Prostate gland (tissue), 2 donors: ENCODE data around the gene PDE9A. TPM values are rescaled to one million over a fixed set of nuclear protein-coding genes. Genes with fewer than 3 reads are reported as not detected.

ENCODE experiments used
- DNase-seq: peaks from one replicate; pipeline ENCODE4 v3.0.0-alpha.2; 2019; ENCODE audit warnings: low spot score
- H3K27ac ChIP-seq, 2 donors: fragments of 200-600 bp; sonication (generic); 2 replicates each; pipeline ENCODE4 v1.5.1; 2017 to 2019
- H3K27me3 ChIP-seq: fragments of 200-600 bp; sonication (generic); replicated peaks from 2 replicates; pipeline ENCODE4 v1.5.1; 2019; ENCODE audit not compliant: insufficient read depth
- H3K36me3 ChIP-seq, 2 donors: fragments of 200-600 bp; sonication (generic); 1 replicate in 1 of 2; 2 replicates in 1 of 2; pipeline versions ENCODE4 v1.5.1 to v1.8.1; 2017 to 2019
- H3K4me1 ChIP-seq: fragments of 200-600 bp; sonication (generic); replicated peaks from 2 replicates; pipeline ENCODE4 v1.5.1; 2019
- H3K4me3 ChIP-seq, 2 donors: fragments of 200-600 bp; sonication (generic); 2 replicates each; pipeline ENCODE4 v1.5.1; 2017 to 2019
- H3K9me3 ChIP-seq: fragments of 200-600 bp; sonication (generic); 2 replicates; pipeline ENCODE4 v1.5.1; 2017
- CTCF ChIP-seq, 4 experiments: fragments of 200-600 bp in 2 of 4; fragments of 450-650 bp in 2 of 4; sonication (generic) in 2 of 4; IDR thresholded peaks; 1 replicate in 3 of 4; 2 replicates in 1 of 4; pipeline ENCODE4 v1.5.1; 2016 to 2019; ENCODE audit warnings: antibody characterized with exemption in 4 of 4, mild to moderate bottlenecking in 2 of 4, moderate library complexity in 2 of 4
- POLR2A ChIP-seq: fragments of 450-650 bp; IDR thresholded peaks from one replicate; pipeline ENCODE4 v1.6.1; 2016; ENCODE audit warnings: antibody characterized with exemption, mild to moderate bottlenecking
- POLR2AphosphoS5 ChIP-seq: sonication (generic); formaldehyde crosslinking; IDR thresholded peaks from one replicate; pipeline ENCODE4 v1.6.1; 2017; ENCODE audit warnings: antibody characterized with exemption
- WGBS: methylation state at CpG from one replicate; pipeline ENCODE4 v1.1.5; 2018; 5-methylcytosine and 5-hydroxymethylcytosine counted together
- intact Hi-C: fragments of 100-400 bp; cut with DNase I; formaldehyde crosslinking; loops from one replicate; pipeline ENCODE4 v1.14.2; 2022
- total RNA-seq, 2 donors: library from RNA; depleted of rRNA; stranded (reverse); fragments of >200 nt; gene quantifications; one replicate each; pipeline ENCODE4 v1.1.0, GENCODE V29; 2016

Gene PDE9A
- total RNA-seq, 2 donors from 2014 or later: 80.0 to 93.6 TPM

- no peak overlapping the region for H3K4me3 ChIP-seq
- H3K36me3 ChIP-seq: peaks cover 0 to 13% of the 10 kb centered on the region in 2 donors
- no peaks in the 10 kb centered on the region for H3K4me1 ChIP-seq
- H3K27ac ChIP-seq: no peak overlapping the region
- TF ChIP-seq CTCF (IDR thresholded peaks at IDR 0.05) (no peak), POLR2AphosphoS5 (no peak), POLR2A (no peak)
- intact Hi-C loops: no loop called here
- H3K9me3 ChIP-seq: no peaks in the 10 kb centered on the region
- WGBS: 95% methylated on average over 18 of the region's 18 CpGs
- DNase-seq: no peak
- H3K27me3 ChIP-seq: no peaks in the 10 kb centered on the region
Measured at GRCh38 chr21:42761776-42762335, 108.4 kb downstream of the PDE9A start.

GRCh38 chr21:42763581-42764442, 110.4 kb downstream of the PDE9A start:
- H3K36me3 ChIP-seq: peaks cover 5 to 24% of the 10 kb centered on the region in 2 donors
- 86% methylated on average over 25 of the region's 25 CpGs for WGBS
- TF ChIP-seq POLR2A: no peak
- no peak for TF ChIP-seq POLR2AphosphoS5
- no peak for TF ChIP-seq CTCF (IDR thresholded peaks at IDR 0.05)
- no peaks in the 10 kb centered on the region for H3K27me3 ChIP-seq
- intact Hi-C loops: no loop called here
- no peaks in the 10 kb centered on the region for H3K9me3 ChIP-seq
- H3K4me3 ChIP-seq: no peak overlapping the region
- H3K4me1 ChIP-seq: no peaks in the 10 kb centered on the region
- DNase-seq: no peak
- H3K27ac ChIP-seq: no peak overlapping the region

GRCh38 chr21:42764443-42764760, 111.0 kb downstream of the PDE9A start:
- no peaks in the 10 kb centered on the region for H3K27me3 ChIP-seq
- H3K27ac ChIP-seq: no peak overlapping the region
- no peak overlapping the region for H3K4me3 ChIP-seq
- H3K9me3 ChIP-seq: no peaks in the 10 kb centered on the region
- intact Hi-C loops: no loop called here
- WGBS: 93% methylated on average over 9 of the region's 9 CpGs
- no peaks in the 10 kb centered on the region for H3K4me1 ChIP-seq
- peaks cover 6 to 30% of the 10 kb centered on the region in 2 donors for H3K36me3 ChIP-seq
- no peak for TF ChIP-seq CTCF (IDR thresholded peaks at IDR 0.05)
- no peak for TF ChIP-seq POLR2A
- TF ChIP-seq POLR2AphosphoS5: no peak
- no peak for DNase-seq

GRCh38 chr21:42764883-42765282, 111.5 kb downstream of the PDE9A start:
- WGBS: 97% methylated on average over 1 of the region's 1 CpG
- Histone ChIP-seq H3K4me3 (no peak overlapping the region), H3K4me1 (no peaks in the 10 kb centered on the region), H3K27ac (no peak overlapping the region), H3K27me3 (no peaks in the 10 kb centered on the region), H3K9me3 (no peaks in the 10 kb centered on the region), H3K36me3 (peaks cover 6 to 34% of the 10 kb centered on the region in 2 donors)
- no peak for TF ChIP-seq CTCF (IDR thresholded peaks at IDR 0.05)
- TF ChIP-seq POLR2A: no peak
- no peak for TF ChIP-seq POLR2AphosphoS5
- DNase-seq: no peak
- intact Hi-C loops: no loop called here

GRCh38 chr21:42765656-42766055, 112.2 kb downstream of the PDE9A start:
- H3K27ac ChIP-seq: no peak overlapping the region
- H3K4me3 ChIP-seq: no peak overlapping the region
- no peaks in the 10 kb centered on the region for H3K9me3 ChIP-seq
- TF ChIP-seq POLR2A (no peak), POLR2AphosphoS5 (no peak), CTCF (IDR thresholded peaks at IDR 0.05) (no peak)
- H3K4me1 ChIP-seq: no peaks in the 10 kb centered on the region
- H3K36me3 ChIP-seq: peaks cover 6 to 40% of the 10 kb centered on the region in 2 donors
- intact Hi-C loops: no loop called here
- 90% methylated on average over 4 of the region's 4 CpGs for WGBS
- no peaks in the 10 kb centered on the region for H3K27me3 ChIP-seq
- DNase-seq: no peak
